GM23338 (cell line): ENCODE measurements around the gene ACAD8. TPM values are rescaled to one million over a fixed set of nuclear protein-coding genes. Genes with fewer than 3 reads are reported as not detected.

Source experiments
- ATAC-seq: fragments of 200-7000 bp; cut with Tn5 transposase; 3 replicates; pipeline ENCODE4 v1.9.1; 2020
- DNase-seq: peaks from one replicate; pipeline ENCODE4 v3.0.0-alpha.2; 2015; ENCODE audit warnings: low spot score
- H2AFZ ChIP-seq: fragments of 200-600 bp; sonication (generic); 2 replicates; pipeline ENCODE4 v1.8.0; 2016; ENCODE audit warnings: antibody characterized with exemption, mild to moderate bottlenecking, moderate library complexity
- H3F3A ChIP-seq: fragments of 200-600 bp; sonication (generic); replicated peaks from 2 replicates; pipeline ENCODE4 v1.8.0; 2017; ENCODE audit warnings: antibody characterized with exemption, mixed run types, low read depth
- H3K27ac ChIP-seq: fragments of 200-600 bp; sonication (generic); 2 replicates; pipeline ENCODE4 v1.6.1; 2016; ENCODE audit warnings: low read depth
- H3K27me3 ChIP-seq: fragments of 200-600 bp; sonication (generic); 2 replicates; pipeline ENCODE4 v1.8.0; 2016; ENCODE audit warnings: mild to moderate bottlenecking, mixed run types, moderate library complexity; ENCODE audit not compliant: insufficient read depth
- H3K36me3 ChIP-seq: fragments of 200-600 bp; sonication (generic); 2 replicates; pipeline ENCODE4 v1.8.0; 2016; ENCODE audit warnings: mild to moderate bottlenecking; ENCODE audit not compliant: insufficient read depth
- H3K4me1 ChIP-seq: fragments of 200-600 bp; sonication (generic); 2 replicates; pipeline ENCODE4 v1.8.0; 2016; ENCODE audit warnings: mild to moderate bottlenecking, moderate library complexity; ENCODE audit not compliant: insufficient read depth
- H3K4me2 ChIP-seq: fragments of 200-600 bp; sonication (generic); 2 replicates; pipeline ENCODE4 v1.7.1; 2017; ENCODE audit warnings: mixed run types
- H3K4me3 ChIP-seq: fragments of 200-600 bp; sonication (generic); 2 replicates; pipeline ENCODE4 v1.6.1; 2016; ENCODE audit warnings: mixed run types
- H3K79me2 ChIP-seq: fragments of 200-600 bp; sonication (generic); replicated peaks from 2 replicates; pipeline ENCODE4 v1.8.0; 2017; ENCODE audit warnings: mild to moderate bottlenecking; ENCODE audit not compliant: insufficient read depth
- H3K9me2 ChIP-seq: fragments of 200-600 bp; sonication (generic); 2 replicates; pipeline ENCODE4 v1.8.0; 2017; ENCODE audit not compliant: insufficient read depth
- H4K20me1 ChIP-seq: fragments of 200-600 bp; sonication (generic); replicated peaks from 2 replicates; pipeline ENCODE4 v1.8.0; 2017; ENCODE audit warnings: mild to moderate bottlenecking; ENCODE audit not compliant: insufficient read depth
- H3K27ac Mint-ChIP-seq: 2 replicates; pipeline ENCODE4 v1.8.0; 2020; ENCODE audit warnings: inconsistent platforms, mild to moderate bottlenecking, moderate library complexity, mixed read lengths
- H3K27me3 Mint-ChIP-seq: 3 replicates; pipeline ENCODE4 v1.8.0; 2022; ENCODE audit warnings: low read depth, mild to moderate bottlenecking, moderate library complexity, mixed read lengths, inconsistent platforms; ENCODE audit not compliant: insufficient read depth, poor library complexity
- H3K36me3 Mint-ChIP-seq: 3 replicates; pipeline ENCODE4 v1.8.0; 2021; ENCODE audit warnings: low read depth, mild to moderate bottlenecking, inconsistent platforms, moderate library complexity, mixed read lengths
- H3K4me1 Mint-ChIP-seq: 3 replicates; pipeline ENCODE4 v1.8.0; 2020; ENCODE audit warnings: mild to moderate bottlenecking, inconsistent platforms, mixed read lengths
- H3K4me3 Mint-ChIP-seq: 3 replicates; pipeline ENCODE4 v1.8.0; 2021; ENCODE audit warnings: moderate library complexity, mild to moderate bottlenecking, inconsistent platforms, mixed read lengths
- H3K9me3 Mint-ChIP-seq: 3 replicates; pipeline ENCODE4 v1.8.0; 2020; ENCODE audit warnings: moderate library complexity, mild to moderate bottlenecking, inconsistent platforms, mixed read lengths
- CREB1 ChIP-seq: fragments of 250-450 bp; sonication (Bioruptor Pico); IDR thresholded peaks from 2 replicates; pipeline ENCODE4 v1.5.0; 2020; ENCODE audit warnings: low read depth, mild to moderate bottlenecking, moderate library complexity
- ETS1 ChIP-seq: IDR thresholded peaks from 2 replicates; pipeline ENCODE4 v1.6.1; 2016; ENCODE audit warnings: antibody characterized with exemption
- EZH2 ChIP-seq: fragments of 200-600 bp; sonication (generic); IDR thresholded peaks from one replicate; pipeline ENCODE4 v1.8.0; 2017; ENCODE audit warnings: antibody characterized with exemption, mild to moderate bottlenecking, low read depth; ENCODE audit not compliant: unreplicated experiment
- EZH2phosphoT487 ChIP-seq: fragments of 200-600 bp; sonication (generic); IDR thresholded peaks from one replicate; pipeline ENCODE4 v1.8.1; 2018; ENCODE audit warnings: antibody characterized with exemption; ENCODE audit not compliant: unreplicated experiment
- JUNB ChIP-seq: IDR thresholded peaks from one replicate; pipeline ENCODE4 v1.6.1; 2016; ENCODE audit warnings: antibody characterized with exemption; ENCODE audit not compliant: unreplicated experiment
- NANOG ChIP-seq: IDR thresholded peaks from 2 replicates; pipeline ENCODE4 v1.6.1; 2016; ENCODE audit warnings: antibody characterized with exemption, borderline replicate concordance
- POLR2AphosphoS5 ChIP-seq: IDR thresholded peaks from 2 replicates; pipeline ENCODE4 v1.6.1; 2016; ENCODE audit warnings: antibody characterized with exemption, low read depth
- REST ChIP-seq: IDR thresholded peaks from one replicate; pipeline ENCODE4 v1.6.1; 2018; ENCODE audit warnings: antibody characterized with exemption; ENCODE audit not compliant: unreplicated experiment
- STAT1 ChIP-seq: IDR thresholded peaks from one replicate; pipeline ENCODE4 v1.6.1; 2016; ENCODE audit warnings: antibody characterized with exemption; ENCODE audit not compliant: unreplicated experiment
- ZNF114 ChIP-seq: fragments of 250-450 bp; sonication (Bioruptor Pico); IDR thresholded peaks from 2 replicates; pipeline ENCODE4 v1.5.0; 2020; ENCODE audit warnings: mild to moderate bottlenecking, moderate library complexity
- ZNF331 ChIP-seq: fragments of 250-450 bp; sonication (Bioruptor Pico); IDR thresholded peaks from 2 replicates; pipeline ENCODE4 v1.5.0; 2020; ENCODE audit warnings: low read depth, mild to moderate bottlenecking, moderate library complexity
- ZNF462 ChIP-seq: fragments of 250-450 bp; sonication (Bioruptor Pico); IDR thresholded peaks from 2 replicates; pipeline ENCODE4 v1.5.0; 2020; ENCODE audit warnings: mild to moderate bottlenecking, moderate library complexity
- polyA plus RNA-seq: library from polyadenylated mRNA; unstranded; fragments of >200 nt; fragmentation: Nextera tagmentation; extraction: Ambion mirVana; gene quantifications from 2 replicates; pipeline ENCODE4 v1.2.1, GENCODE V29; 2016
- total RNA-seq: library from RNA; depleted of rRNA; stranded (reverse); fragments of >200 nt; shearing (Covaris generic); gene quantifications from 2 replicates; pipeline ENCODE4 v1.2.3, GENCODE V29; 2014
- TF ChIP-seq, protein P1 (sequence below), 2 experiments: fragments of 200-600 bp in 1 of 2; sonication (generic) in 1 of 2; conservative IDR thresholded peaks; 2 replicates each; pipeline versions ENCODE4 v1.5.1 to v1.6.1; 2016 to 2017; ENCODE audit warnings: antibody characterized with exemption in 2 of 2, low read depth in 2 of 2, mild to moderate bottlenecking in 2 of 2, moderate library complexity in 1 of 2

Gene ACAD8
- total and polyA plus RNA-seq, 2 experiments from 2014 or later, result 43.2 to 65.4 TPM

DNA sequence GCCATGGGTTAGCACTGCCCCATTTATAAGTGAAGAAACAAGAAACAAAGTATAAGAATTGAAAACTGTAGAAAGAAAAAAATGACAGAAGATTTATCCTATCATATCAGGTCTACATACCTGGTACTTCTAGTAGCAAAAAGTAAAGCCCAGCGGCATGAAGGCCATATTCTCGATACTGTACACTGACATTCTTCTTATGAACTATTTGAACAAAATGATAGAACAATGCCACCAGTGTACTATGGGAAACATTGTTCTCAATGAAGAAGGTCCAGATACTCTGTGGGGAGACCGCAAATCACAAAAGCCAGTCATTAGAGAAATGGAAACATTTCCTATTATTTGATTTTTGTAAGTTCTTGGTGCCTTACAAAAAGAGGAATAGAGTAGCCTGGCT lies 36.6 kb upstream of the ACAD8 start:
- Histone ChIP-seq H3K9me2 (no peaks in the 10 kb centered on the region), H3K4me3 (no peak overlapping the region), H3K79me2 (peaks cover 84% of the 10 kb centered on the region), H4K20me1 (peaks cover 23% of the 10 kb centered on the region), H3K4me1 (no peaks in the 10 kb centered on the region; the same call in 1 of the 2 replicates), H2AFZ (no peak overlapping the region), H3K27ac (no peak overlapping the region), H3F3A (no peaks in the 10 kb centered on the region), H3K36me3 (peaks cover 22% of the 10 kb centered on the region; the same call in 1 of the 2 replicates), H3K27me3 (no peaks in the 10 kb centered on the region), H3K4me2 (no peak overlapping the region)
- H3K9me3 Mint-ChIP-seq, result no peaks in the 10 kb centered on the region
- DNase-seq, result no peak
- TF ChIP-seq POLR2AphosphoS5, result no peak
- no peak for TF ChIP-seq NANOG
- no peak for TF ChIP-seq ZNF331 (CRISPR knock-in tag)
- TF ChIP-seq EZH2, result no peak
- TF ChIP-seq EZH2phosphoT487, result no peak
- TF ChIP-seq ZNF114 (CRISPR knock-in tag), result no peak
- TF ChIP-seq CREB1 (CRISPR knock-in tag), result no peak
- no peak for TF ChIP-seq REST
- no peak for TF ChIP-seq STAT1
- TF ChIP-seq ETS1, result no peak
- TF ChIP-seq, protein P1, sequence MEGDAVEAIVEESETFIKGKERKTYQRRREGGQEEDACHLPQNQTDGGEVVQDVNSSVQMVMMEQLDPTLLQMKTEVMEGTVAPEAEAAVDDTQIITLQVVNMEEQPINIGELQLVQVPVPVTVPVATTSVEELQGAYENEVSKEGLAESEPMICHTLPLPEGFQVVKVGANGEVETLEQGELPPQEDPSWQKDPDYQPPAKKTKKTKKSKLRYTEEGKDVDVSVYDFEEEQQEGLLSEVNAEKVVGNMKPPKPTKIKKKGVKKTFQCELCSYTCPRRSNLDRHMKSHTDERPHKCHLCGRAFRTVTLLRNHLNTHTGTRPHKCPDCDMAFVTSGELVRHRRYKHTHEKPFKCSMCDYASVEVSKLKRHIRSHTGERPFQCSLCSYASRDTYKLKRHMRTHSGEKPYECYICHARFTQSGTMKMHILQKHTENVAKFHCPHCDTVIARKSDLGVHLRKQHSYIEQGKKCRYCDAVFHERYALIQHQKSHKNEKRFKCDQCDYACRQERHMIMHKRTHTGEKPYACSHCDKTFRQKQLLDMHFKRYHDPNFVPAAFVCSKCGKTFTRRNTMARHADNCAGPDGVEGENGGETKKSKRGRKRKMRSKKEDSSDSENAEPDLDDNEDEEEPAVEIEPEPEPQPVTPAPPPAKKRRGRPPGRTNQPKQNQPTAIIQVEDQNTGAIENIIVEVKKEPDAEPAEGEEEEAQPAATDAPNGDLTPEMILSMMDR (conservative IDR thresholded peaks at IDR 0.05; ENCODE audit: low read depth in 2 of 2), result no peak
- TF ChIP-seq JUNB, result no peak
- no peak for TF ChIP-seq ZNF462
- H3K4me3 Mint-ChIP-seq, result no peak overlapping the region
- no peak overlapping the region for H3K27ac Mint-ChIP-seq
- no peaks in the 10 kb centered on the region for H3K27me3 Mint-ChIP-seq
- peaks cover 35% of the 10 kb centered on the region for H3K36me3 Mint-ChIP-seq
- no peak for ATAC-seq
- peaks cover 2% of the 10 kb centered on the region; the same call in 1 of the 3 replicates for H3K4me1 Mint-ChIP-seq
